Islet of Langerhans (tissue), 1 donor: ENCODE measurements around the gene RASSF3.
"Not testable (repeated sequence)": the region's sequence is repeated elsewhere in the genome, so short reads cannot be mapped to it uniquely, and the experiment has no call there.

ENCODE experiments used
- FAIRE-seq: peaks from one replicate; lab custom pipeline; 2011; peaks lifted over from hg19 to GRCh38; lab: Jason Lieb, UNC

RASSF3 gene

DNA sequence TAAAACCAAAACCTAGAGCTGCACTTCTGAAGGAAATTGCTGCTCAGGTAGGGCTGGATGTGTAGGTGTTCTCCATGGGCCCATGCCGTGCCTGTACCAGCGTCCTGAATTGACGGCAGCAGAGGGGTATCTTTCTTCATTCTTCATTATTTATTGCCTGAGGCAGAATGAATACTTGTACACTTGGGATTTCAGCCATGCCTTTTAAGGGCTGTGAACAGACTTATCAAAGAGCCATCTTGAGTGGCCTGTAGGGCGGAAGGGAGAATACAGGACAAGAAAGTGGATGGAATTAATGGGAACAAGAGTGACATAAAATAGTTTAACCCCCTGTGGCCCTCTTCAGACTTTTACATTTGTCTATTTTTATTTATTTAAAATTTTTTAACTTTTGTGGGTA is 61.4 kb downstream of the RASSF3 start:
- no peak for FAIRE-seq

GRCh38 chr12:64672925-64673409 is 62.7 kb downstream of the RASSF3 start:
- FAIRE-seq: no peak

- no peak for FAIRE-seq
These were observed 63.3 kb downstream of the RASSF3 start for GRCh38 chr12:64673490-64674169.

DNA sequence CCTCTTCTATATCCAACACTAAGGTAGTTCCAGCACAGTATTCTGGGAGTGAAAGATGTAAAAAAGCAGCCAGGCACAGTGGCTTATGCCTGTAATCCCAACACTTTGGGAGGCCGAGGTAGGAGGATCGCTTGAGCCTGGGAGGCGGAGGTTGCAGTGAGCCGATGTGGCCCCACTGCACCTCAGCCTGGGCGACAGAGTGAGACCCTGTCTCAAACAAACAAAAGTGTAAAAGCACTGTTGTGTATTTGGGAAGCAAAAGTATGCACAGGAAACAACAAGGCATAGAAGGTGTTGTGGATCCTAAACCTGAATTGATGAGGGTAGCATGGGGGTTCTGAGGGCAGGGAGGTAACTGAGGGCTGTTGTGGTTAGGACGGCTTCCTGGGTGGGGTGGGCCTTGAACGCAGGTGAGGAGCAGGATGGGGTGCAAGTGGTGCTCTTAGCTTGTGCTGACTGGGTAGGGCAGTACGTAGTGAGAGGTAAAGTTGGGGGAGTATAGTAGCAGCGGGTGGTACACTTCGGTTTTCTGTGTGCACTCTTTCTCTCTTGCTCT is 64.2 kb downstream of the RASSF3 start:
- no peak for FAIRE-seq

DNA sequence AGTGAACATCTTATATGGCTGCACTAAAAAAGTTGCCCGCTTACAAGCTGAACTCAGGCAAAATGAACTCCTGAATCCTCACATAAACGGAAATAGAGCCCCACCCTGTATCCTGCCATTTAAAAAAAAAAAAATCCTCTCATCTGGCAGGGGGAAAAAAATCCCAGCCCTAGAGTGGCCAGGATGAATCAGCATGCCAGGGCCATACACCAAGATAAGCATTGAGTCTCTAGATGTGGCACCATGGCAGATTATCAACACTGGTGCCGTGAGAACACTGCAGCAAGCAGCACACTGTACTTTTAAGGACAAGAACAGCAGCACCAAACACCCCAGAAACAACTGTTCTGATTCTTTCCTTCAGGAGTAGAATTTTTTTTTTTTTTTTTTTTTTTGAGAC is 65.5 kb downstream of the RASSF3 start:
- no peak for FAIRE-seq

DNA sequence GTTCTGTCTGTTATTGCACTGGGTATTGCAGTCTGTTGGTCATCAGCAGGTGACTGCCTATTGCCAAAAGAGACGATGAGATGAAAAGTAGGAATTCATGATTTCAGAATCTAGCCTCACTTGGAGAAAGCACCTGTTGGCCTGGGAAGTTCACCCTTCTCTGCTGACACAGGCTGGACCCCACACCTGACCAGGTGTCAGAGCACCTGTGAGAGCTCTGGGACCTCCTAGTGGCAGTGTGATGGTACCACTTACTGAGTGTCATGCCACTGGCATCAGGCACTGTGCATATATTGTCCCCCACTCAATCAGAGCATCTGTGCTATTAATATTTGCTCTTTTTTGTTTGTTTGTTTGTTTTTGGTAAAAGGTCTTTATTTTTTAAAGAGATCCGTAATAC is 68.0 kb downstream of the RASSF3 start:
- FAIRE-seq: no peak

DNA sequence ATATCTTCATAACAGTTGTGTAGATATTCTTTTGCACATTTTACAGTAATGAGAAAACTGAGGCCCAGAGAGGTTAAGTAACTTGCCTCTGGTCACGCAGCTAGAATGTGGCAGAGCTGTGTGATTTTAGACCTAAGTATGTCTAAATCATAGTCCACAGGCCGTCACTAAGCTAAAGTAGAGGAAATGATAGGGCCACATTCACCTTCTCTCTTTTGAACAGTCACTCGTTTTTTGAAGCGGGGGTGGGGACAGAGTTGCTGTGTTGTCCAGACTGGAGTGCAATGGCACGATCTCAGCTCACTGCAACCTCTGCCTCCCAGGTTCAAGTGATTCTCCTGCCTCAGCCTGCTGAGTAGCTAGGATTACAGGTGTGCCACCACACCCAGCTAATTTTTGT is 68.5 kb downstream of the RASSF3 start:
- no peak for FAIRE-seq

- FAIRE-seq: no peak
These were observed 69.2 kb downstream of the RASSF3 start for GRCh38 chr12:64679487-64680001.

GRCh38 chr12:64680235-64680634 is 69.9 kb downstream of the RASSF3 start:
- FAIRE-seq: no peak

DNA sequence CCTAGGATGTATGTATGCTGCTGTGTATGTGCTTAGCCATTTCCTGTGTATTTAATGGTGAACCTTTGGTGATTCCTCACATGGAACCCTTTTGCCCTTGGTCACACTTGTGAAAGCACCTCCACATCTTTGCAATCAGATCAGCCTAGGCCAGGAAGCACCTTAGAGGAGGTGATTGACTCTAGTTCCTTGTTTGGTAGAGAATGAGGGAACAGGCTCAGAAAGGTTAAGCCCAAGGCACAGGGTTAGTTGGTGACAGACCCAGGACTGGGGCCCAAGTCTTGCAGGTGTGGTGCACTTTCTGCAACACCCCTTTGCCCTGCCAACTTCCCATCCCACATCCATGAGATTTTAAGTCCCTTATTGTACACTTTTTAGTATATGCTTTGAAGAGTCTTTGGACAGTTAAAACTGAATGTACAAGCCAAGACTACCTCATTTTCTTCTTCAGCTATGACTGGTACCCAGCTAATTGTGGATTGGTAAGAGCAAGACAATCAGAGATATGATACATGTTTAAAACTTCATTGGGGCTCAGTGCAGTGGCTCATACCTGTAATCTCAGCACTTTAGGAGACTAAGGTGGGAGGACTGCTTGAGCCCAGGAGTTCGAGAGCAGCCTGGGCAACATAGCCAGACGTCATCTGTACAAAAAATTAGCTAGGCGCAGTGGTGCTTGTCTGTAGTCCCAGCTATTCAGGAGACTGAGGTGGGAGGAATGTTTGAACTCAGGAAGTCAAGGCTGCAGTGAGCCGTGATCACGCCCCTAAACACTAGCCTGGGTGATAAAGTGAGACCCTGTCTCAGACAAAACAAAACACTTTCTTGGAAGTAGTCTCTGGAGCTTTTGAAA is 71.1 kb downstream of the RASSF3 start:
- FAIRE-seq: no peak

GRCh38 chr12:64682572-64683277 is 72.4 kb downstream of the RASSF3 start:
- FAIRE-seq: no peak

GRCh38 chr12:64683816-64684543 is 73.7 kb downstream of the RASSF3 start:
- no peak for FAIRE-seq

GRCh38 chr12:64685050-64685449 is 74.8 kb downstream of the RASSF3 start:
- FAIRE-seq: no peak

- FAIRE-seq: no peak
These were observed 75.3 kb downstream of the RASSF3 start for GRCh38 chr12:64685605-64686004.

DNA sequence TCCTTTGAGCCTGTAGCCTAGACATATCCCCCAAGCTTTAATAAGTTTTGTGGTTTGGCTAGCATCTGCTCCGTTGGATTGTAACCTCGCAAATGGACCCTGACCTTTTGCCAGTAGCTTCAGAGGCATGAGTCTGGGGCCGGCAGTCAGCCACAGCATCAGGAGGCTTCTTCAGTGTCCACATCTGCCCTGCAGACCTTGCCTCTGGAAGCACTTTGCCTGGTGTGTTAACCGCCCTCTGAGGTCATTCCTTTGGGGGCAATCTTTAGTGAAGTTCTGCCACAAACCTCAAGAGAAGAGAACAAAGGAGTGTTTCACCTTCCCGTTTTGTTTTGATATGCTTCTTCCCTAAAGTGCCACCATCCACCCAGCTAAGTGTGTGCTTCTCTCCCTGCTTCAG is 77.5 kb downstream of the RASSF3 start:
- no peak for FAIRE-seq

DNA sequence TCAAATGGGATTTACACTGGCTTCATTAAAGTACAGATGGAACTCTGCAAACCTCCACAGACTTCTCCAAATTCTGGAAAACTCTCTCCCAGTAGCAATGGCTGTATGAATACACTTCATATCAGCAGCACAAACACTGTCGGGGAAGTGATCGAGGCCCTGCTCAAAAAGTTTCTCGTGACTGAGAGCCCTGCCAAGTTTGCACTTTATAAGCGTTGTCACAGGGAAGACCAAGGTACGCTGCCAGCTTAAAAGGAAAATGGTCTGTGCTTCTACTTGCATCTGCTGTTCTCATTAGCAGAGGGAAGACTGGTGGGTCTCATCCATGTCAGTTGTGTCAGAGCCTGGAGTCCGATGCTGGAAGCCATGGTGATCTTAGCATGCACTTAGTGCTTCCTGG is 77.9 kb downstream of the RASSF3 start:
- no peak for FAIRE-seq

GRCh38 chr12:64688715-64689114 is 78.4 kb downstream of the RASSF3 start:
- no peak for FAIRE-seq

DNA sequence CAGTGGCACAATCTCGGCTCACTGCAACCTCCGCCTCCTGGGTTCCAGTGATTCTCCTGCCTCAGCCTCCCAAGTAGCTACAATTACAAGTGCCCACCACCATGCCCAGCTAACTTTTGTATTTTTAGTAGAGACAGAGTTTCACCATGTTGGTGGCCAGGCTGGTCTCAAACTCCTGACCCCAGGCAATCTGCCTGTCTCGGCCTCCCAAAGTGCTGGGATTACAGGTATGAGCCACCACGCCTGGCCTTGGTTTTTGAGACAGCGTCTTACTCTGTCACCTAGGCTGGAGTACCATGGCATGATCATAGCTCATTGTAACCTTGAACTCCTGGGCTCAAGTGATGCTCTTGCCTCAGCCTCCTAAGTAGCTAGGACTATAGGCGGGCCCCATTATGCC is 79.9 kb downstream of the RASSF3 start:
- FAIRE-seq: not testable (repeated sequence)

GRCh38 chr12:64691227-64691794 is 81.0 kb downstream of the RASSF3 start:
- FAIRE-seq: no peak

- no peak for FAIRE-seq
These were observed 81.7 kb downstream of the RASSF3 start for GRCh38 chr12:64691795-64692583.
